ENCODE results near the gene CDHR1.

- TF ChIP-seq CTCF (IDR thresholded peaks at IDR 0.05) = no peak
- no peak for TF ChIP-seq POLR2AphosphoS5 (IDR thresholded peaks at IDR 0.05)
Observed at GRCh38 chr10:84214046-84214572, 19.8 kb downstream of the CDHR1 start.
